HG03103 (cell line): ENCODE data around the gene AP3D1.

Experiments used
- ATAC-seq: cut with Tn5 transposase; IDR thresholded peaks from one replicate; pipeline ENCODE4 v1.9.1; 2021; ENCODE audit warnings: low read depth; ENCODE audit not compliant: unreplicated experiment

The AP3D1 gene

DNA sequence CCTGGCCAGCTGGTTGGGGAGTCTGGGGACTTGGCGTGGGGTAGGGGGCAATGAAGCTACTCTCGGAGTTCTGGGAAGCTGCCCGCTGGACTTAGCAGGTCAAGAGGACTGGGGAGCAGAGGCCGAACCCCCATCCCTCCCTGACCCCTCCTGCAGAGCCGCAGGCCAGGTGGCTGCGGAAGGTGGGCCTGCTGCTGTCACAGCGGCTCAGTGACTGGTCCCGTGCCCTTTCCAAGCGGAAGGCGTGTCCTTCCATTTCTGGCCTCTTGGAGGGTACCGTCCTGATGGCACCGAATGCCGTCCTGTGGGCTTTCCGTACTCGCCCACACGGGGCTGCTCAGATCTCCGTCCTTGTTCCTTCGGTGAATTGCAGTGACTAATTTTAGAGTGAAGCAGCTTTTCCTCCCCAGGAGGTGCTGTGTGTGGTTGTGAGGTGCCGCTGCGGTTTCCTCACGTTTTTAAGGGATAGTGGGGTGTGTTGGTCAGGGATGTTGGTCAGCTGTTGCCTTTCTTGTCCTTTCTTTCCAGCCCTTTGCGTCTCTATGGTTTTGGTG, 33.1 kb upstream of the AP3D1 start:
- no peak for ATAC-seq

DNA sequence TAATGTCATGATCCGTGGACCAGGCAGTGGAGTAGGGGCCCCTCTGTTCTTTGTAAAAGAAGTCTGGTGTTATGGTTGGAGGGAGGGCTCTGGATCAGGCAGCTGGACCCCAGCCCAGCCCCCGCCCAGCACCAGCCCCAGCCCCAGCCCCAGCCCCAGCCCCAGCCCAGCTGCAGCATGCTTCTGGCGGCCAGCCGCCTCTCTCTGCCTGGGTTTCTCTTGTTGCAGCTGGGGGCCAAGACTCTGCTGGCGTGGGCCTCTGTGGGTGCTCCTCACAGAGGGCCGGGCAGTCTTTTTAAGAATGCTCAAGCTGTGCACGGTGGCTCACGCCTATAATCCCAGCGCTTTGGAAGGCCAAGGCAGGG, 30.2 kb upstream of the AP3D1 start:
- no peak for ATAC-seq

DNA sequence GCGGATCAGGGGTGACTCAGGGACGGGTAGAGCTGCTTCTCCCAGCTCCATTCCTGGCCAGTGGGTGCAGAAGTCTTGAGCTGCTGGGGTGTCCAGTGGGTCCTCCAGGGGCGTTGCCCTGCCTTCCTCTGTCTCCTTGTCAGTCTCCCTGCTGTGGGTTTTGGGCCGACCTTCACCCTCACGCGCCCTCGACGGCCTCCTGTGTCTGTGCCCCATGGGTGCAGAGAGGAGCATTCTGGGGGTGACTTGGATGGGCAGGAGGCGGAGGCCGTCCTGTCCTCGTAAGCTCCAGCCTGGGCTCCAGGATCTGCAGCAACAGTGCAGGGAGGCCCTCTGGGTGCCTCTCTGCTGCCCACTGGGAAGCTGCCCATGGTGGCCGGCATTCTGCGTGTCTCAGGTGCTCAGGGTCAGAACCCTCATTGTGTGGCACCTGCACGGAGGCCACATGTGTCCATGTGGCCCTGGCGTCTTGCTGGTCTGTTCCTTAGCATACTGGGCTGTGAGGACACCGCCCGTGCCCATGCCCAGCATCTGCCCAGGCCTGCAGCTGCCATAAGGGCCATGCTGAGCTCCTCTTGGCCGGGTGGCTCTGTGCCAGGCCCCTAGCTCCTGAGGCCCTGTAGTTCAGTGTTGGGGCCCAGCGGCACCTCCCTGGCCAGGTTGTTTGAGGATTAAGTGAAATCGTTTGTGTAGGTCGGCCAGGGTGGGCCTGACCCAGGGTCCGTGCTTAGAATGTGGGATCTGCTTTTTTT, 29.7 kb upstream of the AP3D1 start:
- ATAC-seq = no peak

DNA sequence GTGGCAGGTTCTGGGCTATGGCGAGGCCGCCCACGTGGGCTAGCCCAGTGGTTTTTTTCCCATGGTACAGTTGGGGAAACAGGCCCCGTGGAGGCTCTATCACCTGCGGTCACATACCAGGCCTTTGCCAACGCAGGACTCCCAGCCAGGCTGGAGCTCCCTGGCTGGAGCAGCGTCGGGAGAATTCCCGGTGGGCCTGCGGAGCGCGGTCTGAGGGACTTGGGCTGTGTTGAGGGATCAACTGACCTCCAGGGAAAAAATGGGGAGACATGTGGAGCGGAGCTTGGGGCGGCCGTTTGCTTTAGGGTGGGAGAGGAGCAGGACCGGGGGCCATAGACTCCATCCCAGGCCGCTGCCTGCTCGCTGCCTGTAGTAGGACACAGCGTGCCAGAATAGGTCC, 28.7 kb upstream of the AP3D1 start:
- no peak for ATAC-seq

DNA sequence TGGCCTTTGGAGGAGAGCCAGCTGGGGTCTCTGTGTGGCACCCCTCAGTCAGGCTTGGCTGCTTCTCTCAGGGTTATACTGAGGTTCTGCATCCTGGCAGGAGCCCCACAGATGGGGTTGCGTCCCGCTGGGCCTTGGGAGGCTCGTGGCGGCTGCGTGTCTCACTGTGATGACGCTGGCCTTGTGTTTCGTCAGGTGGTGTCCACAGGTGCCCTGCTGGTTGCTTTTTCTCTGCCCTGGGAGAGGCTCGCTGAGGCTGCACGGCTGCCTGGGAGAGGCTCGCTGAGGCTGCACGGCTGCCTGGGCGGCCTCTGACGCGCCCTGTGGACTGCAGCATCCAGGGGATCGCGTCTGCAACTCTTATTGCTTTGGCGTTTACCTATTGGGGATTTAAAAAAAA, 27.7 kb upstream of the AP3D1 start:
- no peak for ATAC-seq

DNA sequence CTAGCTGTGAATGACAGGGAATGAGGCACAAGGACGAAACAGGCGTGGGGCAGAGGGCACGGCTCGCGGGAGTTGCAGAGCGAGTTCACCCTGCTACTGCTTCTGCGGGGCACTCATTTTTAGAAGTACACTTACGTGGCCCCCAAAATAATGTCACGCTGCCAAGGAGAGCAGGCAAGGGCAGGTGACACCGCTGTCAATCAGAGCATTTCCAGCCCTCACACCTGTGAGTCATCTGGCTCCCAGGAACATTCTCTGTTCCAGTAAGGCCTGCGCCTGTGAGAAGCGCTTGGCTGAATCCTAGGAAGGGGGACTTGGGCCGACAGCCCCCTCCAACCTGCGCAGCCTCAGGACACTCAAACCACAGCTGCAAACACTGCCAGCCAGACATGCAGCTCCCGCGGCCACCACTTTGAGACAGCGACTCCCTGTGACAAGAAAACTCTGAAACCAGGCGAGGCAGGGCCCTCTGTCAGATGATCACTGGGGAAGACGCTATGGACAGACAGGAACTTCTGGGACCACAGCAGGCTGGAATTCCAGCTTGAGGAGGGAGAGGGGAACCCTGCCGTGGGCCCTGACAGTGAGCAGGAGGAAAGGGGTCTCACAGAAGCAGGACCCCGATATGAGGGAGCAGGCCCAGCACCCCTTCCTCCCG, 25.1 kb upstream of the AP3D1 start:
- no peak for ATAC-seq

DNA sequence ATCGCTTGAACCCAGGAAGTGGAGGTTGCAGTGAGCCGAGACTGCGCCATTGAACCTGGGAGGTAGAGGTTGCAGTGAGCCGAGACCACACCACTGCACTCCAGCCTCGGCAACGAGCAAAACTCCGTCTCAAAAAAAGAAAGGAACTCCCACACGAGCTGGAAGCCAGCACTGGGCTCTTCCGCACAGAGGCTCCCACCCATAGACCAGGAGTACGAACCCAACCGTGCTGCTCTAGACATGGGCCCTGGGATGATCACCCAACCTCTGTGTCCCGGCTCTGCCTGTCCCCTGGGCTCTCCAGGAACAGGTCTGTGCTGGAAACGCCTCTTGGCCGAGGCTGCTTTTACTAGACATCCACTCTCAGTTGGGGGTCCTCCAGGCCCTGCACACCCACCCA, 24.4 kb upstream of the AP3D1 start:
- ATAC-seq = no peak

DNA sequence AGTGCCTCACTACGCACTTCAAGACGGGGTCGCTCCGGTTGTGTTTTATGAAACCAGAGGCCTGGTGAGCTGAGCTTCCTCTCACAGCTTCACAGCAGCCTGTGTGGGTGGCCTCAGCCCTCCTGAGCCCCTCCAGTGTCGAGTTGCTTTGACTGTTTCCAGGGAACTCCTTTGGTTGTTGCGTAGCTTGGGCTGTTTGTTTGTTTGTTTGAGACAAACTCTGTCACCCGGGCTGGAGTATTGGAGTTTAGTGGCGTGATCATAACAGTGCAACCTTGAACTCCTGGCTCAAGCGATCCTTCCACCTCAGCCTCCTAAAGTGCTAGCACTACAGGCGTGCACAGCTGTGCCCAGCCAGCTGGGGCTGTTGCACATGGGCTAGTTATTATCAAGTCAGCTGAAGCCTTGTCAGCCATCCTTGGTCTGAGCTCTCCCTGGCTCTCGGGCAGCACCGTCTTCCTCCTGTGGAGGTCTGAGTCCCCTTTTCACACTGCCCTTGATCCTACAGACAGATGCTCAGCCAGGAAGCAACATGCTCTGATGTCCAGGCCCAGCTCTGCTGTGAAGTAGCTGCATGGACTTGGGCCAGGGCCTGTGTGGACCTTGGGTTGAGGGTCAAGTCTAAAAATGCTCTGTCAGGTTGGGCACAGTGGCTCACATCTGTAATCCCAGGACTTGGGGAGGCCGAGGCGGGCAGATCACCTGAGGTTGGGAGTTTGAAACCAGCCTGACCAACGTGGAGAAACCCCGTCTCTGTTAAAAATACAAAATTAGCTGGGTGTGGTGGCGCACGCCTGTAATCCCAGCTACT, 22.6 kb upstream of the AP3D1 start:
- ATAC-seq = no peak

DNA sequence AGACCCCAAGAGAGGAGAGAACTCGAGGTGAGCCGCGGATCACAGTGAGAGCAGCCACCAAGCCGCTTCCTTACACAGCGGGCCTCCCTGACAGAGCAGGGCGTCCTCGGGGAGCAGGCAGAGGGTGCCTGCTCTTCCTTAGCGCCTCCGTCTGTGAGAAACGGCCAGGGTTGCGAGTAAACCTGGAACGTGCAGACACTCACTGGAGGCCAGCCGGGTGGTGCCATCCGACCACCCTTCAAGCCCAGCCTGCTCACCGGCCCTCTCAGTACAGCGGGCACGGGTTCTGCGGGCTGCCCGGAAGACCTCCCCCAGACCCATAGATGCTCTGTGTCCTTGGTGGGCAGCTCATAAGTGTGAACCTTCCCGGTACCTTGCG, 22.0 kb upstream of the AP3D1 start:
- no peak for ATAC-seq

DNA sequence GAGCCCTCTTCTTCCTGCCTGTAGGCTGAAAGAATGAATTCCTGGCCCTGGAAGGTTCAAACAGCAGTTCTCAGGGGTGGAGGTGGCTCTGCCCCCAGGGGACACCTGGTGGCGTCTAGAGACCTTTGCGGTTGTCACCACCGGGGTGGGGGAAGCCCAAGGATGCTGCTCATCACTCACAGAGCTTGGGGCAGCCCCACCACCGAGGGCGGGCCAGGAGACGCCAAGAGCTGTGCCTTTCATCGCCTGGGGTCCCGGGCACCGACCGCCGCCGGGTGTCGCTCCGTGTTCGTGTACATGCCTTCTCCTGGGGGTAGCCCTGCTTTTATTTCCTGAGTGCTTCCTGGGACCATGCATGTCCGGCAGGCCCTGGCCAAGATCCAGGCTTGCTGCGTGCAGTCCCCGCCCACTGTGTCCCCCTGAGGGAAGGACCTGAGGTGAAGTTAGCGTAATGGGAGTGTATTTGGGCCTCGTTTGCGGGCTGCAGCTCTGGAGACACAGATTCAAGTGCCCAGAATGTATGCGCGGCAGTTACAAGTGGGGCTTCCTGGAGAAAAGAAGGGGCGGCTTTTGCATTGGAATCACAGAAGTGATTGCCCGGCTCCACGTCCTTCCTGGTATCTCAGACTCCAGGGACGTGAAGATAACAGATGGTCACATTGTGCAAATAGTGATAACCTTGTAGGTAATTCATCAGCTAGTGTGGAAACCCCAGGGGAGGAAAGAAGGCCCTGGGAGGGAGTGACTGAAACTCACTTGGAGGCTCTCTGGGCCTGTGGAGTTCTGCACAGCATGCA, 20.2 kb upstream of the AP3D1 start:
- ATAC-seq = peak; percentile 44

DNA sequence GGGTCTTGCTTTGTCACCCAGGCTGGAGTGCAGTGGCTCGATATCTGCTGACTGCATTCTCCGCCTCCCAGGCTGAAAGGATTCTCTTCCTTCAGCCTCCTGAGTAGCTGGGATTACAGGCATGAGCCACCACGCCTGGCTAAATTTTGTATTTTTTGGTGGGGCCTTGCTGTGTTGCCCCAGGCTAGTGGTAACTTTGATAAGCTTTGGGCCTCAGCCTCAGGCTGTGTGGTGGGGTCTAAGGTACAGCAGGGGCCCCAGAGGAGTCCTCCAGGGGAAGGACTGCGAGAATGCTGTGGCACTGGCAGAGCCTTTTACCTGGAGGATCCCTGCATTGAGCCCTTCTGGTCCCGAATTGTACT, 19.6 kb upstream of the AP3D1 start:
- ATAC-seq = peak; percentile 10

DNA sequence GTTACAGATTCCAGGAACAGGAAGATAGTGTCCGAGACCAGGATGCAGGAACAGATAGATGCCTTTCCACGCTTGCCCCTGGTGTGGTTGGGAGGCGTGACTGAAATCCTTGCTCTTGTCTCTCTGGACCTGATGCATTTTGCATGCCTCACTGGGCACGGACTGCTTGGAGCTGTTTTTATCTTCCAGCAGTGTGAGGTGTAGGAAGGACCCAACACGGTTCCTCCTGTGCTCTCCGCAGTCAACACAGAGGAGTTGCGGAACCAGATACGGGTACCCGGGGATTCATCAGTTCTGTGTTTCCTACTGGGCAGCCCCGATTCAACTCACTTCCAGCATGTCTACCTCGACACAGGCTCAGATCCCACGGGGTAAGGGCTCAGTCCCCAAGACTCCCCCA, 18.9 kb upstream of the AP3D1 start:
- no peak for ATAC-seq

DNA sequence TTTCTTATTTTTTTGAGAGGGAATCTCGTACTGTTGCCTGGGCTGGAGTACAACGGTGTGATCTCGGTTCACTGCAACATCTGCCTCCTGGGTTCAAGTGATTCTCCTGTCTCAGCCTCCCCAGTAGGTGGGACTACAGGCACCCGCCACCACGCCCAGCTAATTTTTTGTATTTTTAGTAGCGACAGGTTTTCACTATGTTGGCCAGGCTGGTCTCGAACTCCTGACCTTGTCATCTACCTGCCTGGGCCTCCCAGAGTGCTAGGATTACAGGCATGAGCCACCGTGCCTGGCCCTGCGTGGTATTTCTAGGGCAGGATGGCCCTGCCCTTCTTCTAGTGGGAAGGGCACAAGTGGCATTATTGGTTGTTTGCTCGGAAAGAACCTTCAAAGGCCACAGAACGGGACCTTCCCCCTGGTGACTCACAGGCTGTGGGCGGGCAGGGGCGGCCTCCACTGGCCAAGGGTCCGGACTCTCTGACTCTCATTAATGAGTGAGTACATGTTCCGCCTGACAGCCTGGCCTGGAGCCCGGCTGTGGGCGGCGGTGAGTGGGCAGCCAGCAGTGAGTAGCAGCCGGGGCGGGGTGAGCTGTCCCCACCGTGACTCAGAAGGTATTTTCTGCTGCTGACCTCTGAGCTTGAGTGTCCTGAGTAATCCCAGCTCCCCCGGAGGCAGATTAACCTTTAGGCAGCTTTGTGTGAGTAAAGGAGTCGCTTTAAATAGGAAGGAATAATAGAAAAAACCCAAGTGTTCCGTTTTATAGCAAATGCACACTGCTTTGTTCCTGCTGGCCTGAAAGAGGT, 17.5 kb upstream of the AP3D1 start:
- no peak for ATAC-seq

DNA sequence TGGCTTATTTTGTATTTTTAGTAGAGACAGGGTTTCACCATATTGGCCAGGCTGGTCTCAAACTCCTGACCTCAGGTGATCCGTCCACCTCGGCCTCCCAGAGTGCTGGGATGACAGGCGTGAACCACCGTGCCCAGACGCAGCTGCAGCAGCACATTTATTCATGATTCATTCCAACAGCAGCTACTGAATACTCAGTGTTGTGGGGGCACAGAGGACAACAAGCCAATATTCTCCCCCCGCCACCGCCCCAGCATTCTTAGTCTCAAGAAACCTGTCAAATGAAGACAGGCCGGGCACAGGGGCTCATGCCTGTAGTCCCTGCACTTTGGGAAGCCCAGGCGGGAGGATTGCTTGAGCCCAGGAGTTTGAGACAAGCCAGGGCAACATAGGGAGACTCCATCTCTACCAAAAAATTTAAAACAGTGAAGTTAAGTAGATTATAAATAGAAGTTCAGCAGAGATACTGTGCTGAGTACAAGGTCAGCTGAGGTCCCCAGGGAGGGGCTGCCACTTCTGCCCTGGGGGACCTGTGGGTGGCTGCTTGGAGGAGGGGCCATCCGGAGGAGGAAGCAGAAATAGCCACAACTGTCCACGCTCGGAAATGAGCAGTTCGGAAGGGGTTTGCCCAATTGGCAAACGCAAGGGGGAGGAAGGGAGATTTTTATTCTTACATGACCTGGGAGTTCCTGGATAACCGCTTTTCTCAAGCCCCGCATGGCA, 16.7 kb upstream of the AP3D1 start:
- no peak for ATAC-seq

DNA sequence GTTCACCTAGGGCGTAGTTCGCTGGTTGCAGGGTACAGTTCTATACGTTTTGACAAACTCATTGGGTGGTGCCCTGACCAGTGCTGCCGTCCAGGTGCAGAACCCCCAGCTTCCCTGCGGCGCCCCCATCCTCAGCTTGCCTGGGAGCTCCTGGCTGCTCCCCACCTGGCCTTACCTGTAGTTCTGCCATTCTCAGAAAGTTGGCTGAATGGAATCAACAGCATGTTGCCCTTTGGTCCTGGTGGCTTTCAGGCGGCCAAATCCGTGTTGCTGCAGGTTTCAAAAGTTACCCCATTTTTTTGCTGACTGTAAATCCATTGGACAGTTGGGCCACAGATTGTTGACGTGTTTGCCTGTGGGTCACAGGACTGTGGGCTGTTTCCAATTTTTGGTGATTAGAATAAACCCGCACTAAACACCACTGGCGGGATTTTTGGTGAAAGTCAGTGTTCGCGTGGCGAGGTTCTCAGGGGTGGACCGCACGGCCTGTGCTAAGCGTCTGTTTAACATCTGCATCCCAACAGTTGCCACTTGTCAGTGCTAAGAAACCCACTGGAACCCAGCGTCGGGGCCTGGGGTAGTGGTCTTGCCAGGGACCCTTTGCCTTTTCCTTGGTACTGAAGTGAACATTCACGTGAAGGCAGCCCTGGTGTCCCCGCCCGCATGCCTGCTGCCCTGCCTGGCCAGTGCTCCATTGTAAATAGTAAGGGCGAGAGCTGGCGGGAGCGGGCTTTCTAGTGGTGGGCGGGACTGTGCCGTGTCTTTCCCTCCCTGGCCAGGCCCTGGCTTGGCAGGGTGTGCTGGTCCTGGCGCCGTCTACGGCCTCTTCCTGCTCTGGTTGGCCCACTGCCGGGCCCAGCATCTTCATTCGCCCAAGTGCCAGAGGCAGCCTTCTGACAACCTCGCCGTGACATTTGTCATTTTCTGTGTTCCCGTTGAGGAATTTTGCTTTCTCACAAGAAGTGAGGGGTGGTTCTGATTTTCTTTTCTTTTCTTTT, 15.7 kb upstream of the AP3D1 start:
- no peak for ATAC-seq

DNA sequence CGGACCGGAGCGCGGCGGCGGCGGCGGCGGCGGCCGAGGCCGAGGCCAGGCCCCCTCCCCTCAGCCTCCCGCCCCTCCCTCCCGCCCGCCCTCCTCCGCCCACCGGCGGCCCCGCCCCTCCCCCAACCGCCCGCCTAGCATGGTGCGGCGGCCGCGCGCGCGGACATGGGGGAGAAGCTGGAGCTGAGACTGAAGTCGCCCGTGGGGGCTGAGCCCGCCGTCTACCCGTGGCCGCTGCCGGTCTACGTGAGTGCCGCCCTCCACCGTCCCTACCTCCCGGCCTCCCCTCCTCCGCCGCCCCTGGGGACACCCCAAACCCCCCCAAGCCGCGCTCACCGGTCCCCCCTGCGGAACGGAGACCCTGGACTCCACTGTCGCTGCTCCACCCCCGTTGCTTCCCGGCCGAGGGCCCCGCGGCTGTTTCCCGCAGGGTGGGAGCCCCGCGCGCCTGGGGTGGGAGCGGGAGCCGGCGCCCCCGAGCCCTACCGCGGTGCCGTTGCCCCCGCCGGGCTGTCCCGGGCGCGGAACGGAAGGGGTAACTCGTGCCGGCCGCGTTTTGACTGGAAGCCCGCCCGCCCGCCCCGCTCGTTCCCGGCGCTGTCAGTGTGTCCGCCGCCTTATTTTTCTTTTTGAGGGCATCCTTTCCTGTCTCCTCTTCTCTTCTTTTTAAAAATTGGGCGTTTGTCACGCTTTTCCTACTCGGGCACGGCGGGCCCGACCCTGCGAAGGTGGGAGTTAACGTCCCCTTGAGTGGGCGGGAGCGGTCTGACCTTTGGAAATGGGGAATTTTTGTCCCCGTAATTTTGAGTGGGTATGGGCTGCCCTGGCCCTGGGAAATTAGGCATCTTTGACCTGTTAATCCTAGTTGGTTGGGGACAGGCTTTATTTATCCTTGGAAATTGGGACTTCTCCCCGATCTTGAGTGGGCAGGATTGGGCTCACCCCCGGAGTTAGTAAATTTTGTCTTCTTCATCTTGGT, 12.9 kb upstream of the AP3D1 start:
- peak; percentile 4 for ATAC-seq

DNA sequence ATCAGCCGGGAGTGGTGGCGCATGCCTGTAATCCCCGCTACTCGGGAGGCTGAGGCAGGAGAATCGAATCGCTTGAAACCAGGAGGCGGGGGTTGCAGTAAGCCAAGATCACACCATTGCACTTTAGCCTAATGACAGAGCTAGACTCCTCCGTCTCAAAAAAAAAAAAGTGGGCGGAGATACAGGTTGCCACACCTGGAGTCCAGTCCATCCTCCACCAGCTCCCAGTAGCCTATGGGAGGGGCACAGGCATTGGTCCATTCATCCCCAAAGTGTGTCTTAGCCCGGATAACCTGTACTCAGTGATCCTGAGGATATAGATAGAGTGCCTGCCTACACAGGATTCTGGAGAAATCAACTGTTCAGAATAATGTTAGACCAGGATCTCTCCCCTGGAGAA, 9.0 kb upstream of the AP3D1 start:
- ATAC-seq = no peak
